ENCODE data around the gene LOX.

The LOX gene, protein sequence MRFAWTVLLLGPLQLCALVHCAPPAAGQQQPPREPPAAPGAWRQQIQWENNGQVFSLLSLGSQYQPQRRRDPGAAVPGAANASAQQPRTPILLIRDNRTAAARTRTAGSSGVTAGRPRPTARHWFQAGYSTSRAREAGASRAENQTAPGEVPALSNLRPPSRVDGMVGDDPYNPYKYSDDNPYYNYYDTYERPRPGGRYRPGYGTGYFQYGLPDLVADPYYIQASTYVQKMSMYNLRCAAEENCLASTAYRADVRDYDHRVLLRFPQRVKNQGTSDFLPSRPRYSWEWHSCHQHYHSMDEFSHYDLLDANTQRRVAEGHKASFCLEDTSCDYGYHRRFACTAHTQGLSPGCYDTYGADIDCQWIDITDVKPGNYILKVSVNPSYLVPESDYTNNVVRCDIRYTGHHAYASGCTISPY

DNA sequence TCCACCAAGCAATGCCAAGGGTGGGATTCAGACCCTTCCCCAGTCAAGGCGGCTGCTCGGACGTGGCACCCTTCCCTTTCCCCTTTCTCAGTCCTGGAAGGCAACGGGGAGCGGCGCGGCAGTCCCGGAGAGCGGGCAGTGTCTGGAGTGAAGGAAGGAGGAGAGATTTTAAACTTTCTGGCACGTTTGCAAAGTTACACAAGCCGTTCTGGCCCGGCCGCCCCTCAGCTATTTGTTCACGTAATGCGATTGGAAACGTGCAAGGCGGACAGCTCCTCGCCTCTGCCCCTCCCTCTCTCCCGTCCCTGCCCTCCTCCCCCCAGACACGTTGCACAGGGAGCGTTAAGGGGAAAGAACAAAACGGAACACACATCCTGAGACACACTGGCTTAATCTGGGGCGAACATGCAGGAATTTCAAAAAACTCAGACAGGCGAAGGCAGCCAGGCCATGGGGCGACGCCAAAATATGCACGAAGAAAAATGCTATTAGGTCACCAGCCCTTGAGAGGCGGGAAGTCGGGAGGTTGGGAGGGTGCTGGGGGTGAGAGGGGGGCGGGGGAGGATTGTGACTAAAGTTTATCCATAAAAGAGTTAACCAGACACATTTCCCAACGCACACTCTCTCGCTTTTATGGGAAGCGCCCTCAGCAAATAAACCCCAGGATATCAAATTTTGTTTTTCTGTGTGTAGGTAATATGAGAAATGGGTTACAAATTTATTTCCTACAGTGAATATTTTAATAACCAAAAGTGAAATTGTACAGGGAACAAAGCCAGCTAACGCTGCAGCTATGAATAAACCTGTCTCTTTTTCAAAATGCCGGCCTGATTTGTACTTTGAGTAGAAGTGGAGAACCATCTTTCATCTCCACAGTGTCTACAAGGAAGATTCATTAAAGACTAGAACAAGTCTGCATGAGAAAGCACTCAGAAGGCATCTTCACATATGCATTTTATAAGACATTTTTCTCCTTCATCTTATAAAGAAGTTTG lies at the start of gene LOX:
TSS of gene LOX (minus strand) at position 144 of the 995 bp plus-strand sequence. CDS start 274 bp downstream, outside the sequence.
- no peak for DNase-seq

DNA sequence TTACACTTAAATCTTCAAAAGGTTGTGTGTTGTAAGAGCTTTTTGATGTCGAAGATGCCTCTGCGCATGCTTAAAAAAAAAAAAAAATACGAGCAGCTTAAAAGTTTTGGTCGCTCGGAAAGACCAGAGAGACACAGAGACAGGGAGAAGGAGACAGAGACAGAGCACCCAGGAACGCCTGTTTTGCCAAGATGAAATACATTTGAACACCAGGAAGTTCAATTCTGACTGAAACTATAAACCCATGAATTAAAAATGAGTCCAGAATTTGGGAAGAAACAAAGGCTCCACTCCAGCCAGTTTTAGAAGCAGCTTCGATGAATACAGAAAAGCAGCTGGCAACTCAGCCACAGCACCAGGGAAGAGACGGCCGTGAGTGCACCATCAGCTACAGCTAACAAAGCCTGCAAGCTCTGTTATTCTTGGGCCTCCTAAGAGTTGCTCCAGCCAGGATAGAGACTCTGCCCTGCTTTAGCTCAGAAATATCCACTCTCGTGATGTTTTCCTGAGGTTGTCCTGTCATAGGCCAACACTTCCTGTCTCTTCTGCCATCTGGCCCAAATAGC lies 48.8 kb upstream of the LOX start:
- DNase-seq: no peak

DNA sequence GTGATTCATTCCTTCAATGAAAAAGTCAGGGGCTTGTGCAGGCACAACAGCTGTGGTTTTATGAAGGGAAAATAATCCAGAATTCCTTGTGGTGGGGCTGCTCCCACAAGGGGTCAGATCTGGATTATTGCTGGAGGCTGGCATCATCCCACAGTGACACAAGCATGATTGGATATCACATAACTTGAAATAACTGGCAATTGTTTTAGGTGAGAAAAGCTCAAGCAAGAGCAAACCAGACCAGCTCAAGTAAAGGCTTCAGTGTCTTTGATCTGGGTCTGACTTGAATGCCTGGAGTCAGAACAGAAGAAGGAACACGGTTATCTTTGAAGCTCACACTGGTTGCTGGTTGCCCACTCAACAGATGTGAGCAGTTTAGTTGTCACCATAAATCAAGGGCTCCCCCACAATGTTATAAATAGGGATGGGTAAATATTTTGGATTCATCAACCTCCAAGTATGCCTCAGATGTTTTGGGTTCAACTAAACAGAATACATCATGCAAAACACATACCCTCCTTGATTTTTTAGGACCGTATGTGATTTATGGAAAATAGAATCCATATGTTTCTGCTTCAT lies 48.2 kb upstream of the LOX start:
- no peak for DNase-seq

DNA sequence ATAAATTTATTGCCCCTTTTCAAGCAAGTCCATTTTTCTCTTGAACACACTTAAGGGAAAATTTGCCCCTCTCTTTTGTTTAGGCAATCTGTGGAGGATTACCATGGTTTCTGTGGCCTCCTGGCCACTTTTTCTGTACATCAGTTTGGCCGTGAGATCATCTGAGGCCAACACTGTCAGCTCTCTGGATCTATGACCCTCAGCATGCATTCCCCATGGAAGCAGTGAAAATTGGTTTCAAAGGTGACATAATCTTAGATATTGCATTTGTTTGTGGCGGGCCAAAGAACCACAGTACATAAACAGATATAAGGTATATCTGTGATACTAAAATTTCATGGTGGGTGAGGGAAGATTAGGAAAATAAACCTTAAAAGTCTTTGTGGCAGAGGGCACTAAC lies 46.7 kb upstream of the LOX start:
- no peak for DNase-seq

DNA sequence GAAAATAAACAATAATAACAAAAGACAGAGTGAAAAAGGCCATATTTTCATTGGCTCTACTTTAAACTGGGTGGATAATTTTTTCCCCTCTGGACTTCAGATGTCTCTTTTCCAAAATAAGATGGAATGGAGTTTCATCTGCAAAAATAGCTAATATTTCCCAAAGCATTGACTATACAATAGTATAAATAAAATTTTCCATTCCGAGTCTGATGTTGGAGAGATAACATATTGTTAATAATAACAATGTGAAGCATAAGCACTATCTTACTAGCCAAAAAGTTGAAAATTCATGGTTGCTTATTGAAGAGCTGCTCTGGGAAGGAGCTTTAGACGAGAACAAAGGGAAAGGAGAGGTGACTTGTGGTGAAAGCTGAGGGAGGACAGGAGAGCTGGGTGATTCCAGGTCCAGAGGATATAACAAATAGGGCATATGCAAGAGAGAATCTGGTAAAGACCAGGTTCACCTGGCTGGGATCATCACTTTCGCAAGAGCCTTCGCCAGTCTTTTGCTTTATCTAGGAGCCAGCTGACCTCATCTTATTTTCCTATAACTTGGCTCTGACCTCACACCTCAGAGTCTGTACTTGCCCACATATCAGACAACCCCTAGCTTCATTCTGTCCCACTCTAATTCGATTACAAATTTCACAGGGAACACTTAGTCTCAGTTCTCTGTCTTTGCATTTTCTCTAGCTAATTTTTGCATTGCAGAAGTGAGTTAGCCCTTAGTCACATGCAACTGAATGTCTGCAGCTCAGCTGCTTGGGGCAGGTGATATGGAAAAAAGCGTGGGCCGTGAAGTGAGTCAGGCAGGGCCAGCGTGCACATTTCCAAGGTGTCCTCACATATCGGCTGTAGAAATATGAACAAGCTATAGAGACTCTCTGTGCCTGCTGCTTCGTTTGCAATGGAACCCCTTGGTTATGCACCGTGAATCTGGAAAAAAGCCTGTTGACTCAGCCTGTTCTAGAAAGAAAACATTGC lies 43.7 kb upstream of the LOX start:
- no peak for DNase-seq

DNA sequence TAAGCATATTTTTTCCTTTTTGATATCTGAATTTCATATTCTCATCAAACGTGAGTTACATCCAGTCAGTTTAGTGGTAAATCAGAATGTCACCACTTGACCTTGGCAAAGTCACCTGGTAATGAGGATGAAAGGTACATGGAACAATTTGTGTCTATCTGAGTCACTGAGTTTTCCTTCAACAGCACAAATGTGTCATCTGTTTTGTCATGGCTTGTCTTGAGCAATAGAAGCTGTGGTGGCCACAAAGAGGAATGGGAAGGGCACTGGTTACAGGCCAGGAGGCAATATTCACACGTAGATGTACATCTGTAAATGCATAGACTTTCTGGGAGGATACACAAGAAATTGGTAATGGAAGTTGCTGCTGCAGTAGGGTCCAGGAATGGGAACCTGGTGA lies 42.9 kb upstream of the LOX start:
- DNase-seq: no peak

DNA sequence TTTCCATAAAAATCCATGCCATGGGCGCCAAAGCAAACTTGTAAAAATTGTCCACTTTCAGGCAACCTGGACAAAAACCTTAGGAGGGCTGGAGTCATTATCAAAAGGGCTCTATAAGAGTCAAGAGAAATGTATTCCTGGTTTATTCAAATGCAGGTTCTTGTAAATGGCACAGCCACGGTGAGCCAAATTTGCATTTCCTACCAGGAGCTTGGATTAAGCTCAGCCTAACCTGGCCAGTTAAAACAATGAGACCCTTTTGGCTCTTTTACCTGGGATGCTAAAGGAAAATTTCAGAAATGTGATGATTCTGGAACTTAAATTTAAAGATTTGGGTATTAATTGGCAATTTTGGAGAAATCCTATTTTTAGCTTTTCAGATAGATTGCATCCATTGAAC lies 42.4 kb upstream of the LOX start:
- no peak for DNase-seq

DNA sequence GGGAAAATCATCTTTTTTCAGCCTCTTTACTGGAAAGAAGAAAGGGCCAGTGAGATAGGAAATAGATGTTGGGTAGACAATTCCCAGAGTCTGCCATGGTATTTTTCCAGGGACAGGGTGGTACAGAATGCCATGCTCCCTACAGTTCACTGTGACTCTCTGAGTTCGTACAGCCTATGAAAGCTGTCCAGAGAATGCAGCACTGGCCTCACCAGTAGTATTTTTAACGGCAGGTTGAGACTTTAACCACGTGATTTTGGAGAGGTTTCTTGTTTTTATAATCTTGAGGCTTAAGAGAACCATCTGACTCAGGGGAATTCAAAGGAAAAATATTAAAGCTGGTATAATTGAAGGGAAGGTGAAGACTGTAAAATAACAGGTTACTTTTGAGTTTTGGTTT lies 41.1 kb upstream of the LOX start:
- no peak for DNase-seq

DNA sequence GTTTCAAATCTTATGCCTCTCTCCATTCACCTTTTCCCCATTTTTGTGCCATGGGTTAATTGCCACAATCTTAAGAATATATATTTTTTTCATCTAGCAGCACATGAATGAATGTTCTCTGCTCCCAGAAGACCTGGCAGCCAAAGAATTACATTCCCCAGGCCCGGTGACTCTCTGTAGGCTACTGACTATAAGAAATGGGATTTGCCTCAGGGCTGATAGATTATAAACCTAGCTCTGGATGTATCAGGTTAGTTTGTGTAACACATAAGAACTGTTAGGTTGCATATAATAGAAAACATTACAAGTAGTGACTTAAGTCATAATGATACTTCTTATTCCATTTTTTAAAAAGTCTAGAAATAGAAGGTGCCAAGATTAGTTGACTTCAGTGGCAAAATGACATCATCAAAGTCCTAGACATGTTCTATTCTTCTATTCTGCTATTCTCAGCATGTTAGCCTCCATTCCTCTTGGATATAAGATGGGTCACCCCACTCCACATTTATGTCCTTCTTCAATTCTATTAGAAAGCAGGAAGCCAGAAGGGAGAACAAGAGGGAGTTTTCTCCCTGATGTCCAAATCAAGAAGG lies 40.4 kb upstream of the LOX start:
- DNase-seq: no peak

DNA sequence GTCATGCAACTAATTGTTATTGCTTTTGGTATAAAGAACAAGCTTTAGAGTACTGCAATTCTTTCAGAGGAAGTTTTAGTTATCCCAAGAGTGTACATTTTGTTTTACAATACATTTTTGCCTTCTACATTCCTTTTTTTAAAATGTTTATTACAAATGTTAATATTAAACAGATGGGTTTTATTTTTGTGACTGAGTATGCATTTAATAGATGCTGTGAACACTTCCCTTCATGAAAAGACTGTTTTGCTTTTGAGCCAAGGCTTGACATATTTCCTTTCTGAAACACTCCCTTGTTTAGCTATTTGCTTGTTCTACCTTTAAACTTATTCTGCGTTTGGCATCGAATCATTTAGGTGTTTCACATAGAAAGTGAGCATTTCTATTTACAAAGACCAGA lies 36.4 kb upstream of the LOX start:
- DNase-seq: no peak

DNA sequence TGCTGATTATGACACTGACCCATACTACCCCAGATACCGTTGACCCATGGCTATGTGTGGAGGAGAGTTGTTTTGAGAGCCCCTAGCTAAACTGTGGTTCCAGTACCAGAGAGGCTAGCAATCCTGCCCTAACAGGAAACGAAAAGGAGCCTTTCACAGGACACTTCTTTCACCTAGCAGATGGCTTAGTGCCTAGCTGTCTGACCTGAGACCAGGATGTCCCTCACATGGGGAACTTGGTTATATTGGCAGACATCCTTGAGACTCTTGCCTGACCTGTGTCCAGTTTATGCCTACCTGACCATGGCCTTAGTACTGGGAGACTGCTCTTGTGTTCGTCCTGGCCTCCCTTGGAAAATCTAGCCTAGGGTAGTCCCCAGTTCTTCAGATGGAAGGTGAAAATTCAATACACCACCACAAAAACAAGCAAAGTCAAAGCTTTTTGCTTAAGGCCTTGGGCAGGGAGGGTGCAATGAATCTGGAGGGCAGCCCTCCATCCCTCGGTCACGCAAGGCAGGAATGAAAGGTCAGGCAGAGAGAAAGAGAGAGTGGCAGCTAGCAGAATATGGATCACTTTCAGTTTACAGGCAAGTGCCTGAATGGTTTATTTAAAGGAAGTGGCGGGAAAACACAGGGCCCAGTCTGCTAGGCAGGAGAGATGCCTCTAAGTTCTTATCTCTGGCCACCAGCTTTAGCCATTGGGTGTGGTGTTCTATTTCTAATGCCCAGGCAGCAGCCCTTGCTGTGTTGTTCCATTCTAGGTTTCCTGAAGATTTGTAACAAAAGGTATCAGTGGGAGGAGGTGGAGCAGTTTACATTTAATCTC lies 34.9 kb upstream of the LOX start:
- DNase-seq: no peak

DNA sequence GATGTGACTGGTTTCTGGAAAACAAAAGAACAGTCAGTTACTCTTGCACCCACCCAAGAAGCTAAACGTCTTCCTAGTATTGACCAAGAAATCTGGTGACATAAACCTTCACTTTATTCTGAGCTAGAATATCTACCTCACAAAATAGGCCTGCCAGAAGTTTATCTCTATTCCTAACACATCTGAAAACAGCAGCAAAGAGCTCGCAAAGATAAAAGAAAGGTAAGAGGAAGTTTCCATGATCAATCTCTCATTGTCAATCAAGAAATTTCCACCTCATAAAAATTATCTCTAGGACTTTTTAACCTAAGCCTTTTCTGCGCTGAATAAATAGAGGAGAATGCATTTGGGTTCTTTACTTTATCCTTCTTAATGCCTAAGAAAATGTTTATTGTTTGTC lies 34.0 kb upstream of the LOX start:
- DNase-seq: no peak

DNA sequence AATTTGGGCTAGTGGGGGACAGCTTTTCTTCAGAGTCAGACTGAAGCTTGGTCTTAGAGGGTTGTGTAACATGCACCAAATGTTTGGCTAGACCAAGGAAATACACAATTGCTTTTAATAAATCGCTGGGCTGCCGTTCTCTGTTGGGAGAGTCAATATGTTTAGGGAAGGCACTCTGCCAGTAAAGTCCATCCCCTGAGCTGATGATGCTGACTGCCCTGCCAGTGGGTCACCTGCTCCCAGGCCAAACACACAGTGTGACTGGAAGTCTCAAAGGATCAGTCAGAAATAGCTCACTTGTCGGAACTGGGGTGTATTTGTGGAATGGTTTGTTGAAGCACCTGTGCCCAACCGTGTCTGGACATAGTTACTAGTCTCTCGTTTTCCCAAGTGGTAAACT lies 33.4 kb upstream of the LOX start:
- DNase-seq: no peak

DNA sequence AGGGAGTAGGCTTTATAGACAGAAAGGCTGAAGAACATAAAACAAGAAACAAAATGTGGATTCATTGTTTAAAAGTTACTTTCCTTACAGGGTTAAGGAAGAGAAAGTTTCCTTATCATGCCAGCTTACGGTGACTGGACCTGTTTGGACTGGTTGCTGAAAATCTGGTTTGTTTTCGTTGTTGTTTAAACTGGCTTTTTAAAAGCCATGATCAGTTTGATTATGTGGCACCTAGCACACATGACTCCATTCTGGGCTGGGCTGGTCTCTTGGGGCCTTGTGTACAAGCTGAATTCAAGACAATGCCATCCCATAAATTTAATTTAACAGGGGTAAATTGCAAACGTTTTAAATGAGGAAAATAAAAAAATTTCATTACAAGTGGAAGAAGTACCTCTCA lies 32.9 kb upstream of the LOX start:
- no peak for DNase-seq

DNA sequence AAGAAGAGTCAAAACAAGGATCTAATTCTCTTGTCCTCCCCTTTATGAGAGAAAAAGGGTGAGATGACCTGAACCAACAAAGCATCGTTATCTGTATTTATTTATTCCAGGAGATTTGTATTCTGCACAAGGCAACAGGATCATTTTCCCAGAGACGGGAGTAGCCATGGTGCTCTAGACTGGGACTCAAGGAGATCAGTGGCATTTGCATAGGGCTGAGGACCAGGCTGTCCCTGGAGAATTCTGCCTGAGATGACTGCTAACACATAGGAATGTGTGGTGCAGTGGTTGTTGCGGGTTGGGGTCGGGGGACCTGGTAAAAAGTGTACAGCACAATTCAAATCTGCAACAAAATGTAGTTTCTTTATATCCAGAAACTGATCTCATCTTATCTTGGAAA lies 29.0 kb upstream of the LOX start:
- DNase-seq: no peak

DNA sequence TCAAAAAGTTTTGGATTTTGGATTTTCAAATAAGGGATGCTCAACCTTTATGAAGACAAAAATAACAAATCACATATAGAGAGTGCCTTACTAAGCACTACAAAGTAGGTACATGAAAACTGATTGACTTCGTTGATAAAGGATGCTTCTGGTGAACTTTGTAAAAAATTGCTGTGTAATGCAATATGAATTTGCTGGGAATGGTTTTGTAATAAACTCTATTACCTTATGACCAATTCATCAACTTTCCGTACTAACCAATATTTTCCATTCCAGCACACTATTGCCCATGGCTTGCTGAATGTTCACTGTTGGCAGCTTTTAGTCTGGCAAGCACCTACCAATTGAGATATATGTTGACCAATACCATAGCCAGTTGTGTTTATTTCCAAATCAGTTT lies 27.9 kb upstream of the LOX start:
- DNase-seq: no peak

DNA sequence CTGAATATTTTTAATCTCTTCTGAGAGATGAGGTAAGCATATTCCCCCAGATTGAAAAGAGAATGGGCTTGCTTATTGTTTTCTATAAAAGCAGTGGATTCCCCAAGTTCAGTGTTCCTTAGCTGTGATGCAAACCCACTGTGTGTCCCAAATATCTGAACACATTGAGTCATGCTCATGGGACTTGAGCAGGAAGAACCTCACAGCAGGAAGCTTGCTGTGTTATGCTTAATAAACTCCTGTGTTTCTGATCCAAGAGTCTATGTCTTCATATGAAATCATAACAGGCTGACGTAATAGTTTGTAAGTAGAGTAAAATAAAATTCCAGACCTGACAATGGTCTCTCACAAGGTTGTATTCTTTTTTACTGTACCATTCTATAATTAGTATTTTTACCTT lies 24.8 kb upstream of the LOX start:
- no peak for DNase-seq

DNA sequence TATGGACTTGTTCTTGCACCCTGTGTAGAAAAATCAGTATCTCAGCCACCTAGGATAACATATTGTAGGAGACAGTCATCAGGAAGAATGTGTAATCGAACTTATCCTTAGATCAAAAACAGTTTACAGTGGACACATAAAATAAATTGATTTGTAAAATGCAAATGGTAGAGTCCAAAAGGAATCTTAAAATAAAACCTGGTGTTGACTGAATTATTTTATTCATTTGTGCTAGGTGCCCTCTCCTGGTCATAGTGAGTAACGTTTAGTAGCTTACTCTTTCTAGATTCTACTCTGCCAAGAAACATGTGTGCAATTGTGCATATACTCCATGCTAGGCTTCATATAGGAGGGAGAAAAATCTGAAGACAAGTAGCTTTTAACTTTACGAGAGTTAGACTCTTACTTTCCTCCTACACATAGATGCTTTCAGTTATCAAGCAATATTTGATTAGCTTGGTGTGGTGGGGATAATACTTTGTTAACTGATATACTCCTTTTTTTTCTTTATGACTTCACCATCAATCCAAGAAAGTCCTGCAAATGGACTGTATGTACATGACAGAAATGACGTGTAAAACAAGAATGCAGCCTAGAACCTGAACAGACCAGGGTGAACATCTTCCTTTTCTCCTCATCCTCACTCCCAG lies 23.7 kb upstream of the LOX start:
- DNase-seq: peak; percentile 3

DNA sequence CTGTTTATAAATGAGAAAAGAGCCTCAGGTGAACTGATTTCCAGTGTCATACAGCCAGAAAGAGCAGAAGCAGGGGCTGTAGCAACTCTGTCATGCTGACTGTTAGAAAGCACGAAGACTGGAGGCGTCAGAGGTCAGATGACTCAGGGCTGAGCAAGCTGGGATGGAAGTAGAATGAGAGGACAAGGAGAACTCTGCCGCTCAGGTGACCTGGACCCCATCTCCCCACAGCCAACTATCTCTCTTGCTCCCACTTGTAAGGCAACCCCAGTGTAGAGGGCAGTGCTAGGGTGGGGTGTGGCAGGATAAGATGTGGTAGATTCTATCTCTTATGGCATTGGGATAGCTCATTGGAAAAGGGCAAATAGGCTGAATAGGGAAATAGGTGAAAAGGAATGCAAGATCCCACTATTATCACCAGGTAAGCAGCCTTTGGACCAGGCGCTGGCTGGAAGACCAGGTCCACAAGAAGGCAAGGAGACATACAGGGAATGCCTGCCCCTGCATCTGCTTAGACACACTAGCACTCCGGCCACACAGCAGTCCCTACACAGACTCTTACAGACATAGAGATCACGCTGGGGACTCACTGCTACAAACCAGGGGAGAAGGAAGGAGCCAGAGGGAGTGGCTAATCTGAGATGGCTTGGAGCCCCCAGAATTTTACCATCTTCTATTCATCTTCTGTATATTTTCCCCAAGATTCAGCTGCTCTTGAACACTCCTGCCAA lies 21.2 kb upstream of the LOX start:
- DNase-seq: no peak
